Activated CD8-positive, alpha-beta T cell treated with anti-CD3 and anti-CD28 coated beads, Interleukin-2, amount 10 ng/mL, durations not matched to agents 7 days and 5 days (primary cell): ENCODE results near the gene MPZL1. TPM values are rescaled to one million over a fixed set of nuclear protein-coding genes. Genes with fewer than 3 reads are reported as not detected.

Experiments used
- ATAC-seq: fragments of 150-1000 bp; cut with Tn5 transposase; one replicate; pipeline ENCODE4 v1.10.0; 2021; ENCODE audit warnings: moderate library complexity
- CTCF ChIA-PET: fragments of 350-600 bp; sonication (Branson Sonifier 250); formaldehyde crosslinking; loops from one replicate; lab custom pipeline; 2021; ENCODE audit warnings: antibody characterized with exemption; lab: Charles Lee
- POLR2A ChIA-PET: fragments of 350-600 bp; sonication (Branson Sonifier 250); formaldehyde crosslinking; loops from one replicate; lab custom pipeline; 2021; ENCODE audit warnings: antibody characterized with exemption; lab: Charles Lee
- DNase-seq: peaks from one replicate; pipeline ENCODE4 v3.0.0-alpha.2; 2020
- H3K27ac Mint-ChIP-seq: one replicate; pipeline ENCODE4 v1.8.0; 2021; ENCODE audit warnings: mild to moderate bottlenecking, mixed read lengths
- H3K27me3 Mint-ChIP-seq: one replicate; pipeline ENCODE4 v1.8.0; 2021; ENCODE audit warnings: low read depth, mixed read lengths
- H3K36me3 Mint-ChIP-seq: one replicate; pipeline ENCODE4 v1.8.0; 2021; ENCODE audit warnings: low read depth, mixed read lengths
- H3K4me1 Mint-ChIP-seq: one replicate; pipeline ENCODE4 v1.8.0; 2021; ENCODE audit warnings: low read depth, mixed read lengths
- H3K4me3 Mint-ChIP-seq: one replicate; pipeline ENCODE4 v1.8.0; 2021; ENCODE audit warnings: mild to moderate bottlenecking, mixed read lengths
- H3K9me3 Mint-ChIP-seq: one replicate; pipeline ENCODE4 v1.8.0; 2022; ENCODE audit warnings: mixed read lengths; ENCODE audit not compliant: insufficient read depth
- total RNA-seq, 2 experiments: library from RNA; stranded (reverse); gene quantifications; one replicate each; pipeline ENCODE4 v1.2.3, GENCODE V29; 2021

MPZL1 gene
- total RNA-seq, 2 experiments from 2014 or later: 12.5 to 13.6 TPM

DNA sequence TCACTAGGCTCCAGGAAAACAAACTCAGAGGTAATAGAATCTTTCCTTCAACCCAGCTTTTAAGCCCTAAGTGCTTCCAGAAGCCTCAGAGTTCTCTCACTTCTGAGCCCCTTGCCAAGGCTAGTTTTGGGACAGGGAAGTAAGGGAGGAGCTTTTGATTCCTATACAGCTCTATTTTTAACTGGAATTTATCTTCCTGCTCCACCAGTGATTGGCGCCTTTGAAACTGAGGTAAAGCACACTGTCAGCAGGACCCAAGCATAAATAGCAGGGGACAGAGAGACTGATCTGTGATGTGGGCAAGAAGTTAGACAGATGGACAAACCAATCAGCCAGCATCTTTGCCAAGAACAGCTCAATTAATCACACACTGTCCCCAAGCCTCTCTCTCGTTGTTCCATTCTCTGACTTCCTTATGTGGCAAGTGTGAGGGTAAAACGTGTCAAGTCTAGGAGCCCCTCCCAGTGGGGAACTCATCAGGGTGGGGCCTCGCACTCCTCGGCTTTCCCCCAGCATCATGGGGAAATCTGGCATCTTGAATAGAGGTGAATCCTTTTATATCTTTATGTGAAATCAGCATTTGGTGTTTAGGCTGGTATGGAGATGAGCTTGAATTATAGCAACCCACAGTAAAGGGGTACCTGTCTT is 40.2 kb upstream of the MPZL1 start:
- DNase-seq (no peak), ATAC-seq (no peak)
- no peaks in the 10 kb centered on the region for H3K27me3 Mint-ChIP-seq
- H3K36me3 Mint-ChIP-seq: peaks cover 55% of the 10 kb centered on the region
- H3K4me1 Mint-ChIP-seq: peaks cover 11% of the 10 kb centered on the region
- no peak overlapping the region for H3K4me3 Mint-ChIP-seq
- ChIA-PET POLR2A (no interaction called here), CTCF (interaction anchor here (1.2 to 1.3 kb wide), 2 partner anchors 81 to 126 kb away, joined by 3 read pairs; no protein-coding TSS in a partner anchor)
- no peaks in the 10 kb centered on the region for H3K9me3 Mint-ChIP-seq
- no peak overlapping the region for H3K27ac Mint-ChIP-seq

DNA sequence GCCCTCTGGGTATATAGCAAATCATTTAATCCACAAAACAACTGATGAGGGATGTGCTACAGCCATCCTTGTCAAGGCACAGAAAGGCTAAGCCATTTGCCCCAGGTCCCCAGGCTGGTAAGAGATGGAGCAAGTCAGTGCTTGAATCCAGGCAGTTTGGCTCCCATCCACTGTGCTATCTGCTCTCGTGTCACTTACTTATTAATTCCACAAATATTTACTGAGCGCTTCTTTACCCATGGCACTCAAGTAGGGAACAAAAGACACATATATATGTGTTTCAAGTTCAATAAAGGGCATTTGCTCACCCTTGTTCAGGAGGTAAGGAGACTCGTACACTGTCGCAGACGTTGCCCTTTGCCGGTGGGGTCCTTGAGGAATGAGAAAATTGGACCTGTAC is 38.6 kb upstream of the MPZL1 start:
- ChIA-PET CTCF (no interaction called here), POLR2A (no interaction called here)
- H3K4me1 Mint-ChIP-seq: peaks cover 10% of the 10 kb centered on the region
- DNase-seq (no peak), ATAC-seq (no peak)
- no peaks in the 10 kb centered on the region for H3K9me3 Mint-ChIP-seq
- H3K27me3 Mint-ChIP-seq: no peaks in the 10 kb centered on the region
- H3K27ac Mint-ChIP-seq: peak overlapping the region; percentile 5
- H3K36me3 Mint-ChIP-seq: peaks cover 59% of the 10 kb centered on the region
- no peak overlapping the region for H3K4me3 Mint-ChIP-seq

DNA sequence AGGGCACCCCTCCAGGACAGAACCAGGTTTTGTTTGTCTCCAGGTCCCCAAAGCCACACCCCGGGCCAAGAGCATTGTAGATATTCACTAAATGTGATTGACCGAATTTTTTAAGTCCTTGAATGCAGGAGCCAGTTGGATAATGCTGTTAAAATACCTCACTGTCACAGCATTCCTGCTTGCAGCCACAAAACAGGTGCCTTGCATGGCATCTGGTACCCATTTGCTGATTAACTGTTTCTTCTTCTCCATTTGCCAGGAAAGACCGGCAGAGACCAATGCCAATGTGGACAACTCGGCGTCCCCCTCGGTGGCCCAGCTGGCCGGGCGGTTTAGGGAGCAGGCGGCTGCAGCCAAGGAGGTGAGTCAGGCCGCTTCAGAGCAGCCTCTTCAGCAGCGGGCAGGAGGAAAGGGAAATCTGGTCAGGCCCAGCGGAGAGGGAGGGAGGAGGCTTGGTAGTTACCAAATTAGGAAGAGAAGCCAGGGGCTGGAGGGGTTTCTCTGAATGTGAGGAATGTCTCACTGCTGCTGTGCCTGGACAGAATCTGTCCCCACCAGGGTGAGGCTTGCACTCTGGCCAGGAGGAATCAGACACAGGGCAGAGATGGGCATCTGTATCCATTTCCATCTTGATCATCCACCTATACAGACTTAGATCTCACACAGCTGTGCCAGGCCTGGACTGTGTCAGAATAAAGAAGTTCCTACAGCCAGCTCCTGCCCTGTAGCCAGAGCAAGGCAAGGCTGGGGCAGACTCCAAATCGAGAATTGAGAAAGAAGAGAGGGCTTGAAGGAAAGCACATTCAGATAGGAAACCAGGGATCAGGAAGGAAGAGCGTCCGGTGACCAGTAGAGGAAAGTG is 37.9 kb upstream of the MPZL1 start:
- ATAC-seq (no peak), DNase-seq (no peak)
- ChIA-PET CTCF (interaction anchor here (1.4 kb wide), 1 partner anchor 83 kb away, joined by 3 read pairs; no protein-coding TSS in a partner anchor), POLR2A (no interaction called here)
- Mint-ChIP-seq H3K4me1 (peaks cover 10% of the 10 kb centered on the region), H3K27ac (peak overlapping the region; percentile 7), H3K27me3 (no peaks in the 10 kb centered on the region), H3K36me3 (peaks cover 66% of the 10 kb centered on the region), H3K4me3 (no peak overlapping the region), H3K9me3 (no peaks in the 10 kb centered on the region)

DNA sequence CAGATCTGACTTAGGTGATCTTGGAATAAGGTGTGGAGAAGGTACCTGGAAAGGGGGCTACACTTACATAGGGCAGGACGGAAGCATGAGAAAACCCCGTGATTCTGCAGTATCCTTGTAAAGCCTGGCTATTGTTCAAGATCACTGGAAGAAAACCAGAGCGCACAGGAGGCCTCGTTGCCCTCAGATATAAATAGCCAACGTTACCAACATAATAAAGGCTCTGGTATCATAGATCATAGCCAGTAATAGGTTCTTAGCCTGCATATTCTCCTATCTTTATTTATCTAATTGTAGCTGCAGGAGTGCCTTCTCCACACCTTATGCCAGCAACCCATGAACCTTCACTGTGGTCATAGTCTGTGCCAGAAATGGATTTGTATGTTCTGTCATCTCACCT is 35.9 kb upstream of the MPZL1 start:
- no peak overlapping the region for H3K4me3 Mint-ChIP-seq
- DNase-seq: no peak
- H3K4me1 Mint-ChIP-seq: peaks cover 10% of the 10 kb centered on the region
- ATAC-seq: no peak
- ChIA-PET CTCF (interaction anchor here (3.1 kb wide), 1 partner anchor 85 kb away, joined by 124 read pairs; no protein-coding TSS in a partner anchor), POLR2A (no interaction called here)
- peak overlapping the region; percentile 8 for H3K27ac Mint-ChIP-seq
- H3K36me3 Mint-ChIP-seq: peaks cover 79% of the 10 kb centered on the region
- H3K27me3 Mint-ChIP-seq: no peaks in the 10 kb centered on the region
- no peaks in the 10 kb centered on the region for H3K9me3 Mint-ChIP-seq

DNA sequence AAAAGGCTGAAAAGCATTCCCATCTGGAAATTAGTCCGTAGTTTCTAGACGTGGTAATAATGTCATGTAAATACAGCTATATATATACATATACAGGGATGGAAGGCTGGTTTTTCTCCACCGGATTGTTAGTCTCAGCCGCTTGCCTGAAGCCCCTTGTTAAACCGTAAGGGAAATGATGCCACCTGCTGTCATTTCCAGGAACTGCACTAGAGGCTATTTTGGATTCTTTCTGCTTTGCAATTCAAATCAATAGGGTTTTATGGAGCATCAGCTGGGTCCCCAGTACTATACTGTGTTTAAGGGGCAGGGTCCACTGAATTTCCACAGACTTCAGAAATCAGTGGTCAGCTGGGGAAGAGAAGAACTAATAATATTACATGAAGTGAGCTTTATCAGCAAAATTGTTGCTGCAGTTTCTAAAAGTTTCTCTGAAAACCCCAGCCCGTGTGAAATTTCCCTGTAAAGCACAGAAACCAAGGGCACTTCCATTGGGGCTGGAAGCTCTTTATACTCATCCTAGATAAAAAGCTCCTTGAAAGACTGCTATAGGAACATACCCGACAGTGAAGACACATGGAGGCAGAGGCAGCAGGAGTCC is 33.8 kb upstream of the MPZL1 start:
- peak; percentile 88 for DNase-seq
- H3K4me1 Mint-ChIP-seq: peaks cover 10% of the 10 kb centered on the region
- H3K9me3 Mint-ChIP-seq: no peaks in the 10 kb centered on the region
- peaks cover 81% of the 10 kb centered on the region for H3K36me3 Mint-ChIP-seq
- ChIA-PET POLR2A (interaction anchor here (0.9 to 1.1 kb wide), 4 partner anchors 38 to 87 kb away, joined by 3 to 9 read pairs (median 4); no protein-coding TSS in a partner anchor), CTCF (interaction anchor here (0.7 to 3.1 kb wide), 46 partner anchors 10 to 394 kb away, joined by 3 to 124 read pairs (median 5); partner anchors contain the start of gene CREG1)
- H3K27me3 Mint-ChIP-seq: no peaks in the 10 kb centered on the region
- H3K4me3 Mint-ChIP-seq: no peak overlapping the region
- H3K27ac Mint-ChIP-seq: peak overlapping the region; percentile 13
- ATAC-seq: peak; percentile 71

DNA sequence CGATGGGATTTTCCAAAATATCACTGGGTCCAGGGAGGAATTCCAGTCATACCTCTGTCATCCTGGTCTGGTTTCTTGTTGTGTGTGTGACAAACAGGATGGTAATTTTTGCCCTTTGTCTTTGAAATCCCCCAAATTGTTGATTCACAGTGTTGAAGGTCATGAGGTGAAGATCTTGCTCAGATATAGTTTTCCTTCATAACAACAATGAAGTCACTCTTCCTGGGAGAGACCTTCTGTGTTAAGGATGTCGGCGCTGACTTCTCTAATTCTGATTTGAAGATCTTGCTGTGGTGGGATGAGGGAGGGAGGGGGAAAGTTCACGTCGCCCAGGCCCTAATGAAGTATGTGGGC is 32.2 kb upstream of the MPZL1 start:
- H3K36me3 Mint-ChIP-seq: peaks cover 85% of the 10 kb centered on the region
- H3K27me3 Mint-ChIP-seq: no peaks in the 10 kb centered on the region
- ATAC-seq (no peak), DNase-seq (no peak)
- no peaks in the 10 kb centered on the region for H3K9me3 Mint-ChIP-seq
- H3K27ac Mint-ChIP-seq: no peak overlapping the region
- peaks cover 8% of the 10 kb centered on the region for H3K4me1 Mint-ChIP-seq
- POLR2A ChIA-PET: no interaction called here
- CTCF ChIA-PET: interaction anchor here (1.8 kb wide), 1 partner anchor 89 kb away, joined by 10 read pairs; no protein-coding TSS in a partner anchor
- H3K4me3 Mint-ChIP-seq: no peak overlapping the region

DNA sequence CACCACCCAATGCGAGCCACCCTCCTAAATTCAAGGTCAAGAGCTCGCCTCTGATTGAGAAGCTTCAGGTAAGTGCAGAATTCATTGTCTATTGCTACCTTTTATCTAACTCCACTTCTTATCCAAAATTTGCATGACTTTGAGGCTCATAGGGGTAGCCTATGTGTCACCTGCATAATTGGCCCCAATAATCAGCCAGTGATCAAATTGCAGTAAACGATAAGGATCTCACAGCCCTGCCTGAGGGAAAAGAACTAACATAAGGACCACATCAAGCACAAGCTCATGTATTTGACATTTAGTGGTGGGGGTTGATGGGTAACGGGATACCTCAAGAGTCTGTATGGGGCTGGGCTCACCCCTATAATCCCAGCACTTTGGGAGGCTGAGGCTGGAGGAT is 31.7 kb upstream of the MPZL1 start:
- DNase-seq (no peak), ATAC-seq (no peak)
- ChIA-PET POLR2A (no interaction called here), CTCF (interaction anchor here (1.8 kb wide), 1 partner anchor 90 kb away, joined by 10 read pairs; no protein-coding TSS in a partner anchor)
- no peaks in the 10 kb centered on the region for H3K27me3 Mint-ChIP-seq
- peaks cover 85% of the 10 kb centered on the region for H3K36me3 Mint-ChIP-seq
- H3K27ac Mint-ChIP-seq: no peak overlapping the region
- peaks cover 8% of the 10 kb centered on the region for H3K4me1 Mint-ChIP-seq
- no peak overlapping the region for H3K4me3 Mint-ChIP-seq
- no peaks in the 10 kb centered on the region for H3K9me3 Mint-ChIP-seq

DNA sequence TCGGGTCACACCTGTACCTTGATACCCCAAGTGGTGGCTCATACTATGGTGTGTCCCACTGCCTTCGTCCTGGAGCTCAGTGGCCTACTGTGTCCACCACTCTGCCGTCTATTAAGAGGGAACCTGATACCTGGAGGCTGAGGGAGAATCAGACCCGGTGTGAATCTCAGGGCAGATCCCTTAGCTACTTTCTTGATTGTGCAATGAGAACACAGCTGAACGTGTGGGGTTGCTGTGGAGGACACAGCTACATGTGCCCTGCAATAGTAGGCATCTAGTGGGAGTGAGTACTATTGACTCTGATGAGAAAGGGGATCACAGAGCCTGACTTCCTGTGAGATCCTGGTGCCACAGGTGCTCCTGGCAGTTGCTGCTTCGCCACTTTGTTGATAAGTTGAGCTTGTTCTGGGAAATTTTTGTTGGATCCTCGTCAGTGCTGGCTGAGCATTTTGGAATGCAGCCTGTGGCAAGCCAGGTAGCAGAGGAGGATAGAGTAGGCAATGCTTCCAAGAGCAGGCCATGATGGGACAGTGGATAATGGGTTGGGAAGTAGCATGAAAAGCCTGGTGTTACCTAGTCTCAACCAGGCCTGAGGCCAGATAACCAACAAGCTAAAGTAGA is 28.2 kb upstream of the MPZL1 start:
- ATAC-seq (no peak), DNase-seq (no peak)
- Mint-ChIP-seq H3K27me3 (no peaks in the 10 kb centered on the region), H3K27ac (peak overlapping the region; percentile 2), H3K4me1 (peaks cover 2% of the 10 kb centered on the region), H3K4me3 (no peak overlapping the region), H3K36me3 (peaks cover 83% of the 10 kb centered on the region), H3K9me3 (no peaks in the 10 kb centered on the region)
- POLR2A ChIA-PET: interaction anchor here (1.9 kb wide), 1 partner anchor 11 kb away, joined by 5 read pairs; no protein-coding TSS in a partner anchor
- CTCF ChIA-PET: interaction anchor here (1.3 kb wide), 1 partner anchor 93 kb away, joined by 5 read pairs; no protein-coding TSS in a partner anchor

DNA sequence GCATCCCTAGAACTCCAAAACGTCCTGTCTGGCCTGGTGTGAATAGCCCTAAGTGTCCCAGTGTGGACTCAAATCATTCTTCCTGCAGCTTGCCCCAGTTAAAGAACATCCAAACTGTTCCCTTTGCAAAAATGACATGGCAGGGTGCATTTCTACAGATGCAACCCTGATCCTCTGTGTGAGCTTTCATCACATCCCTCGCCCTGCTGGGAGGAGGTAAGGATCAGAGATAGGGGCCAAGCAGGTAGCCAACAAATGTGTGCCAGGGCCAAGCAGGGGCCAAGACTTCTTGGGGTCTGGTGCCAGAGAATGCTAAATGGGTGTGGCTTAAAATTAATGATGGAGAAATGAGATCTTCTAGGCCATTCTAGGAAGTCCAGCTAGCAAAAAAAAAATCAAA is 27.1 kb upstream of the MPZL1 start:
- POLR2A ChIA-PET: interaction anchor here (1.9 kb wide), 1 partner anchor 10 kb away, joined by 5 read pairs; no protein-coding TSS in a partner anchor

DNA sequence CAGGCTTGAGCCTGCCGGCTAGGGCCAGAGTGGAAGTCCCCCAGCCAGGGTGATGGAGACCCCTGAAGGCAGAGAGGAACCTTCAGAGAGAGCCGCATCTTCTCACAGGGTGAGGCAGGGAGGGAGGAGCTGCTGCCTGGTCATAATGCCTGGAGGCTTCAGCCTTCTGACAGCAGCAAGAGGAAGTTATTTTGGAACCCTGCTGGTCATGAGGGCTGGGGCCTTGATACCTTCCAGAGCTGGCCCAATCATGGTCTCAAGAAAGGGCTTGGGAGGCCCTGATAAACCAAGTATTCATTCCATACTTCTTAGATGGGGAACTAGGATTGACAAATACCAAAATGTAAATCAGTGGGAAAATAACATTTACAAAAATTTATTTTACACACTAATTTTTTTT is 26.6 kb upstream of the MPZL1 start:
- H3K27me3 Mint-ChIP-seq: no peaks in the 10 kb centered on the region
- peak overlapping the region; percentile 46 for H3K27ac Mint-ChIP-seq
- no peak for DNase-seq
- H3K36me3 Mint-ChIP-seq: peaks cover 84% of the 10 kb centered on the region
- H3K4me3 Mint-ChIP-seq: no peak overlapping the region
- ATAC-seq: no peak
- ChIA-PET CTCF (no interaction called here), POLR2A (interaction anchor here (0.7 to 1.9 kb wide), 3 partner anchors 10 to 439 kb away, joined by 3 to 5 read pairs (median 3); no protein-coding TSS in a partner anchor)
- H3K4me1 Mint-ChIP-seq: peaks cover 4% of the 10 kb centered on the region
- no peaks in the 10 kb centered on the region for H3K9me3 Mint-ChIP-seq

More for the DNA sequence above, 27.1 kb upstream of the MPZL1 start:
- H3K27me3 Mint-ChIP-seq: no peaks in the 10 kb centered on the region
- DNase-seq (no peak), ATAC-seq (no peak)
- H3K4me1 Mint-ChIP-seq: peaks cover 4% of the 10 kb centered on the region
- H3K36me3 Mint-ChIP-seq: peaks cover 84% of the 10 kb centered on the region
- no peaks in the 10 kb centered on the region for H3K9me3 Mint-ChIP-seq
- CTCF ChIA-PET: interaction anchor here (1.3 kb wide), 1 partner anchor 94 kb away, joined by 5 read pairs; no protein-coding TSS in a partner anchor
- peak overlapping the region; percentile 46 for H3K27ac Mint-ChIP-seq
- H3K4me3 Mint-ChIP-seq: no peak overlapping the region
